H9 (cell line): Measurements from ENCODE around the gene DHRS2. TPM values are rescaled to one million over a fixed set of nuclear protein-coding genes. Genes with fewer than 3 reads are reported as not detected.

Experiments used
- DNase-seq: peaks from one replicate; pipeline ENCODE4 v3.0.0-alpha.2; 2017
- H2AFZ ChIP-seq: one replicate; pipeline ENCODE4 v1.6.1; 2013; ENCODE audit warnings: mild to moderate bottlenecking, low read length, control low read depth, moderate library complexity
- H2AK5ac ChIP-seq: 2 replicates; pipeline ENCODE4 v1.6.1; 2013; ENCODE audit warnings: low read length, control low read depth, mixed read lengths; ENCODE audit not compliant: insufficient read length
- H2BK120ac ChIP-seq: one replicate; pipeline ENCODE4 v1.6.1; 2013; ENCODE audit warnings: low read depth, mild to moderate bottlenecking, low read length, control low read depth, inconsistent platforms; ENCODE audit not compliant: poor library complexity, severe bottlenecking
- H2BK12ac ChIP-seq: 2 replicates; pipeline ENCODE4 v1.6.1; 2013; ENCODE audit warnings: low read length, control low read depth, mixed read lengths, low read depth; ENCODE audit not compliant: insufficient read length
- H2BK15ac ChIP-seq: 2 replicates; pipeline ENCODE4 v1.6.1; 2013; ENCODE audit warnings: low read depth, low read length, control low read depth
- H2BK20ac ChIP-seq: one replicate; pipeline ENCODE4 v1.6.1; 2013; ENCODE audit warnings: low read depth, mild to moderate bottlenecking, low read length, control low read depth, inconsistent platforms; ENCODE audit not compliant: poor library complexity, severe bottlenecking
- H2BK5ac ChIP-seq: 2 replicates; pipeline ENCODE4 v1.6.1; 2013; ENCODE audit warnings: low read length, control low read depth, mixed read lengths; ENCODE audit not compliant: insufficient read length
- H3K14ac ChIP-seq: 2 replicates; pipeline ENCODE4 v1.6.1; 2013; ENCODE audit warnings: low read length, control low read depth; ENCODE audit not compliant: insufficient read depth
- H3K18ac ChIP-seq: 2 replicates; pipeline ENCODE4 v1.6.1; 2013; ENCODE audit warnings: low read depth, mild to moderate bottlenecking, mixed read lengths, low read length, control low read depth; ENCODE audit not compliant: insufficient read length
- H3K23ac ChIP-seq: 2 replicates; pipeline ENCODE4 v1.6.1; 2013; ENCODE audit warnings: low read length, control low read depth, mixed read lengths, low read depth; ENCODE audit not compliant: insufficient read length
- H3K23me2 ChIP-seq: 2 replicates; pipeline ENCODE4 v1.6.1; 2013; ENCODE audit warnings: low read depth, mild to moderate bottlenecking, mixed read lengths, low read length, control low read depth; ENCODE audit not compliant: insufficient read length, poor library complexity, severe bottlenecking
- H3K27ac ChIP-seq: 2 replicates; pipeline ENCODE4 v1.5.1; 2013; ENCODE audit warnings: low read length, control low read depth, mixed read lengths, low read depth; ENCODE audit not compliant: insufficient read length
- H3K27me3 ChIP-seq: 2 replicates; pipeline ENCODE4 v1.6.1; 2013; ENCODE audit warnings: low read length, control low read depth, inconsistent platforms; ENCODE audit not compliant: insufficient read depth
- H3K4ac ChIP-seq: 2 replicates; pipeline ENCODE4 v1.6.1; 2013; ENCODE audit warnings: low read depth, mild to moderate bottlenecking, control low read depth, inconsistent platforms, low read length, moderate library complexity
- H3K4me1 ChIP-seq: 2 replicates; pipeline ENCODE4 v1.6.1; 2013; ENCODE audit warnings: low read length, control low read depth, inconsistent platforms; ENCODE audit not compliant: insufficient read depth
- H3K4me2 ChIP-seq: 2 replicates; pipeline ENCODE4 v1.6.1; 2013; ENCODE audit warnings: low read length, control low read depth, mixed read lengths; ENCODE audit not compliant: insufficient read length, insufficient read depth
- H3K56ac ChIP-seq: 2 replicates; pipeline ENCODE4 v1.6.1; 2013; ENCODE audit warnings: low read depth, mild to moderate bottlenecking, mixed read lengths, low read length, control low read depth; ENCODE audit not compliant: insufficient read length
- H3K79me1 ChIP-seq: 2 replicates; pipeline ENCODE4 v1.6.1; 2013; ENCODE audit warnings: low read depth, mild to moderate bottlenecking, moderate library complexity, low read length, control low read depth, inconsistent platforms; ENCODE audit not compliant: insufficient read depth, poor library complexity, severe bottlenecking
- H3K79me2 ChIP-seq: 2 replicates; pipeline ENCODE4 v1.6.1; 2013; ENCODE audit warnings: low read length, control low read depth, inconsistent platforms; ENCODE audit not compliant: insufficient read depth
- H3K9ac ChIP-seq: 2 replicates; pipeline ENCODE4 v1.6.1; 2013; ENCODE audit warnings: low read length, control low read depth, mixed read lengths; ENCODE audit not compliant: insufficient read length; ENCODE audit errors: extremely low read depth
- H3K9me3 ChIP-seq: one replicate; pipeline ENCODE4 v1.6.1; 2013; ENCODE audit warnings: low read depth, low read length, inconsistent platforms; ENCODE audit not compliant: control insufficient read depth
- H3T11ph ChIP-seq: one replicate; pipeline ENCODE4 v1.6.1; 2013; ENCODE audit warnings: mild to moderate bottlenecking, low read length, control low read depth, inconsistent platforms
- H4K20me1 ChIP-seq: one replicate; pipeline ENCODE4 v1.6.1; 2013; ENCODE audit not compliant: control insufficient read depth, insufficient read length, insufficient read depth
- H4K5ac ChIP-seq: 2 replicates; pipeline ENCODE4 v1.6.1; 2013; ENCODE audit warnings: low read depth, mild to moderate bottlenecking, mixed read lengths, low read length, control low read depth; ENCODE audit not compliant: insufficient read length
- H4K8ac ChIP-seq: replicated peaks from 2 replicates; pipeline ENCODE4 v1.6.1; 2013; ENCODE audit warnings: low read length, control low read depth, mixed read lengths, low read depth; ENCODE audit not compliant: insufficient read length
- H4K91ac ChIP-seq: 2 replicates; pipeline ENCODE4 v1.6.1; 2013; ENCODE audit warnings: low read depth, mild to moderate bottlenecking, moderate library complexity, mixed read lengths, low read length, control low read depth; ENCODE audit not compliant: insufficient read length
- H3K27ac Mint-ChIP-seq, 3 experiments: 2 replicates in 2 of 3; 3 replicates in 1 of 3; pipeline ENCODE4 v1.8.0; 2020 to 2021; ENCODE audit warnings: mixed read lengths in 3 of 3, mild to moderate bottlenecking in 1 of 3, moderate library complexity in 1 of 3
- H3K27me3 Mint-ChIP-seq: 2 replicates; pipeline ENCODE4 v1.8.0; 2021; ENCODE audit warnings: low read depth, mild to moderate bottlenecking, moderate library complexity, mixed read lengths
- H3K36me3 Mint-ChIP-seq, 3 experiments: 2 replicates in 2 of 3; 3 replicates in 1 of 3; pipeline ENCODE4 v1.8.0; 2020 to 2021; ENCODE audit warnings: low read depth in 3 of 3, mixed read lengths in 3 of 3; ENCODE audit not compliant: insufficient read depth in 1 of 3
- H3K4me1 Mint-ChIP-seq, 2 experiments: 2 replicates each; pipeline ENCODE4 v1.8.0; 2020; ENCODE audit warnings: mixed read lengths in 2 of 2
- H3K4me3 Mint-ChIP-seq, 2 experiments: 2 replicates in 1 of 2; 3 replicates in 1 of 2; pipeline ENCODE4 v1.8.0; 2020 to 2021; ENCODE audit warnings: mild to moderate bottlenecking in 2 of 2, mixed read lengths in 2 of 2, moderate library complexity in 1 of 2
- H3K9me3 Mint-ChIP-seq, 2 experiments: 2 replicates in 1 of 2; 3 replicates in 1 of 2; pipeline ENCODE4 v1.8.0; 2020; ENCODE audit warnings: mild to moderate bottlenecking in 2 of 2, mixed read lengths in 2 of 2, moderate library complexity in 1 of 2
- CTCF ChIP-seq: fragments of 200-600 bp; sonication (generic); conservative IDR thresholded peaks from 3 replicates; pipeline ENCODE4 v1.8.0; 2021; ENCODE audit warnings: antibody characterized with exemption, mild to moderate bottlenecking
- WGBS: extraction: QIAGEN DNeasy Blood & Tissue Kit; methylation state at CpG from one replicate; pipeline ENCODE4 v1.1.7; 2013; ENCODE audit warnings: missing lambda C conversion rate, low lambda C conversion rate, mixed read lengths; ENCODE audit not compliant: insufficient read length; ENCODE audit errors: extremely low coverage; 5-methylcytosine and 5-hydroxymethylcytosine counted together
- total RNA-seq: library from RNA; stranded (reverse); gene quantifications from 2 replicates; pipeline ENCODE4 v1.2.1, GENCODE V29; 2021

DHRS2 gene
- total RNA-seq, 1 experiment from 2014 or later: 0.66 TPM

GRCh38 chr14:23601845-23602180 is 34.4 kb upstream of the DHRS2 start:
- Mint-ChIP-seq H3K9me3 (peaks cover 2 to 26% of the 10 kb centered on the region in 2 experiments; a peak in 1 of 5 replicates), H3K4me3 (no peak overlapping the region), H3K4me1 (no peaks in the 10 kb centered on the region), H3K27ac (no peak overlapping the region), H3K36me3 (no peaks in the 10 kb centered on the region), H3K27me3 (peaks cover 4% of the 10 kb centered on the region)
- Histone ChIP-seq H2BK12ac (no peak overlapping the region), H3K27me3 (no peaks in the 10 kb centered on the region), H3K4me1 (no peaks in the 10 kb centered on the region), H3K14ac (no peak overlapping the region; the same call in 1 of the 2 replicates), H4K8ac (no peak overlapping the region), H4K5ac (no peak overlapping the region), H2AFZ (no peak overlapping the region), H3K18ac (no peak overlapping the region), H3K23me2 (no peaks in the 10 kb centered on the region), H4K91ac (no peak overlapping the region), H2BK20ac (no peak overlapping the region), H3K9me3 (no peaks in the 10 kb centered on the region), H2AK5ac (no peak overlapping the region), H3K79me1 (no peaks in the 10 kb centered on the region), H3K4me2 (no peak overlapping the region), H3T11ph (no peak overlapping the region), H3K9ac (no peak overlapping the region), H3K56ac (no peak overlapping the region), H3K79me2 (no peaks in the 10 kb centered on the region), H3K23ac (no peak overlapping the region), H2BK5ac (no peak overlapping the region), H2BK15ac (no peak overlapping the region), H2BK120ac (no peak overlapping the region), H4K20me1 (no peaks in the 10 kb centered on the region), H3K4ac (no peak overlapping the region), H3K27ac (no peak overlapping the region)
- no peak for TF ChIP-seq CTCF
- no peak for DNase-seq
- WGBS: no CpG with 5 or more reads among the region's 1 CpG
